Natural killer cell (primary cell): Measurements from ENCODE around the gene LOXL1. TPM values are rescaled to one million over a fixed set of nuclear protein-coding genes. Genes with fewer than 3 reads are reported as not detected.
A peak's percentile ranks its signal among the peaks of the same experiment; 100 is the strongest.

ENCODE experiments used
- ATAC-seq, 3 donors: fragments of 150-1000 bp in 2 of 3; fragments of 200-7000 bp in 1 of 3; cut with Tn5 transposase; 1 replicate in 1 of 3; 2 replicates in 2 of 3; pipeline ENCODE4 v1.10.0; 2021; ENCODE audit warnings: mild to moderate bottlenecking in 2 of 3, moderate library complexity in 2 of 3
- DNase-seq, 2 donors: peaks; one replicate each; pipeline versions ENCODE4 v3.0.0 to v3.0.0-alpha.2; 2013 to 2021; ENCODE audit warnings: mixed read lengths in 1 of 2
- H3K27ac ChIP-seq: one replicate; pipeline ENCODE4 v1.5.1; 2013; ENCODE audit warnings: mild to moderate bottlenecking, low read length
- H3K27me3 ChIP-seq: one replicate; pipeline ENCODE4 v1.6.1; 2013; ENCODE audit warnings: low read length; ENCODE audit not compliant: control insufficient read depth, insufficient read depth
- H3K36me3 ChIP-seq: one replicate; pipeline ENCODE4 v1.6.1; 2013; ENCODE audit warnings: low read length; ENCODE audit not compliant: control insufficient read depth, insufficient read depth
- H3K4me1 ChIP-seq: one replicate; pipeline ENCODE4 v1.6.1; 2013; ENCODE audit warnings: low read length; ENCODE audit not compliant: control insufficient read depth, insufficient read depth
- H3K4me3 ChIP-seq: one replicate; pipeline ENCODE4 v1.5.1; 2013; ENCODE audit warnings: low read length
- H3K9me3 ChIP-seq: one replicate; pipeline ENCODE4 v1.6.1; 2013; ENCODE audit warnings: low read length; ENCODE audit not compliant: control insufficient read depth, insufficient read depth
- H3K27ac Mint-ChIP-seq, 2 donors: one replicate each; pipeline ENCODE4 v1.8.0; 2022; ENCODE audit warnings: mild to moderate bottlenecking in 2 of 2, mixed read lengths in 2 of 2, moderate library complexity in 1 of 2
- H3K27me3 Mint-ChIP-seq, 2 donors: one replicate each; pipeline ENCODE4 v1.8.0; 2022; ENCODE audit warnings: low read depth in 2 of 2, mixed read lengths in 2 of 2
- H3K36me3 Mint-ChIP-seq: one replicate; pipeline ENCODE4 v1.8.0; 2022; ENCODE audit warnings: mixed read lengths
- H3K4me1 Mint-ChIP-seq, 2 donors: one replicate each; pipeline ENCODE4 v1.8.0; 2022; ENCODE audit warnings: mixed read lengths in 2 of 2
- H3K4me3 Mint-ChIP-seq: one replicate; pipeline ENCODE4 v1.8.0; 2022; ENCODE audit warnings: mild to moderate bottlenecking, moderate library complexity, mixed read lengths
- H3K9me3 Mint-ChIP-seq, 2 donors: one replicate each; pipeline ENCODE4 v1.8.0; 2022; ENCODE audit warnings: mixed read lengths in 2 of 2
- WGBS: methylation state at CpG from one replicate; pipeline ENCODE4 v1.1.7; 2013; ENCODE audit warnings: missing lambda C conversion rate; ENCODE audit not compliant: insufficient coverage; 5-methylcytosine and 5-hydroxymethylcytosine counted together
- intact Hi-C: fragments of 100-400 bp; cut with micrococcal nuclease; formaldehyde crosslinking; loops from one replicate; pipeline ENCODE4 v1.14.2; 2022
- total RNA-seq, 4 donors: library from RNA; stranded (reverse); fragments of 120-200 nt in 1 of 4; gene quantifications; one replicate each; pipeline versions ENCODE4 v1.2.3 to v1.2.4, GENCODE V29; 2013 to 2022
- TF ChIP-seq, protein P1 (sequence below): fragments of 200-600 bp; IDR thresholded peaks from one replicate; pipeline ENCODE4 v1.8.0; 2022; ENCODE audit warnings: antibody characterized with exemption

The LOXL1 gene
- total RNA-seq, 3 donors from 2014 or later (not counting 1 experiment from before 2014, with no cell fraction given) = 1.1 to 1.4 (median 1.3) TPM

DNA sequence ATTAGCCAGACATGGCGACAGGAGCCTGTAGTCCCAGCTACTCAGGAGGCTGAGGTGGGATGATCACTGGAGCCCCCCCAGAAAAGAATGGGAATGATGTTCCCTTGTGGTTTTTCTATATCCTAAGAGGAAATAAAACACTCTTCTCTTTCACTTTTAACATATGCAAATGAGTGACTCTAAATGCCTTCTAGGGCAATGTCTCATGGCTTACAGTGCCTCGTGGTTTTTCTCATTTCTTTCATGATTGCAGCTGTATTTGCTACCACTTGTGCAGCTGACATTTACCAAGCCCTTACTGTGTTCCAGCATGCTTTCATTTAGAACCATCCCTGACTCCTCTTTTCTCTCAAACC lies 39.5 kb downstream of the LOXL1 start:
- 0% methylated on average over 1 of the region's 2 CpGs for WGBS
- H3K4me3 Mint-ChIP-seq = no peak overlapping the region
- H3K9me3 Mint-ChIP-seq = no peaks in the 10 kb centered on the region
- no peak overlapping the region for H3K27ac Mint-ChIP-seq
- H3K9me3 ChIP-seq = no peaks in the 10 kb centered on the region
- no peak overlapping the region for H3K4me3 ChIP-seq
- H3K27ac ChIP-seq = no peak overlapping the region
- peaks cover 19 to 25% of the 10 kb centered on the region in 2 donors for H3K4me1 Mint-ChIP-seq
- ATAC-seq = no peak
- intact Hi-C loops = loop anchor here (10.0 kb wide), 1 partner anchor 91 kb away; the partner anchor contains the start of gene TBC1D21
- H3K27me3 Mint-ChIP-seq = peaks cover 3 to 7% of the 10 kb centered on the region in 2 donors
- TF ChIP-seq, protein P1, sequence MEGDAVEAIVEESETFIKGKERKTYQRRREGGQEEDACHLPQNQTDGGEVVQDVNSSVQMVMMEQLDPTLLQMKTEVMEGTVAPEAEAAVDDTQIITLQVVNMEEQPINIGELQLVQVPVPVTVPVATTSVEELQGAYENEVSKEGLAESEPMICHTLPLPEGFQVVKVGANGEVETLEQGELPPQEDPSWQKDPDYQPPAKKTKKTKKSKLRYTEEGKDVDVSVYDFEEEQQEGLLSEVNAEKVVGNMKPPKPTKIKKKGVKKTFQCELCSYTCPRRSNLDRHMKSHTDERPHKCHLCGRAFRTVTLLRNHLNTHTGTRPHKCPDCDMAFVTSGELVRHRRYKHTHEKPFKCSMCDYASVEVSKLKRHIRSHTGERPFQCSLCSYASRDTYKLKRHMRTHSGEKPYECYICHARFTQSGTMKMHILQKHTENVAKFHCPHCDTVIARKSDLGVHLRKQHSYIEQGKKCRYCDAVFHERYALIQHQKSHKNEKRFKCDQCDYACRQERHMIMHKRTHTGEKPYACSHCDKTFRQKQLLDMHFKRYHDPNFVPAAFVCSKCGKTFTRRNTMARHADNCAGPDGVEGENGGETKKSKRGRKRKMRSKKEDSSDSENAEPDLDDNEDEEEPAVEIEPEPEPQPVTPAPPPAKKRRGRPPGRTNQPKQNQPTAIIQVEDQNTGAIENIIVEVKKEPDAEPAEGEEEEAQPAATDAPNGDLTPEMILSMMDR = no peak
- H3K27me3 ChIP-seq = no peaks in the 10 kb centered on the region
- H3K36me3 ChIP-seq = no peaks in the 10 kb centered on the region
- peak in 1 of 2 donors; percentile 67 for DNase-seq
- peaks cover 17% of the 10 kb centered on the region for H3K4me1 ChIP-seq
- H3K36me3 Mint-ChIP-seq = no peaks in the 10 kb centered on the region

DNA sequence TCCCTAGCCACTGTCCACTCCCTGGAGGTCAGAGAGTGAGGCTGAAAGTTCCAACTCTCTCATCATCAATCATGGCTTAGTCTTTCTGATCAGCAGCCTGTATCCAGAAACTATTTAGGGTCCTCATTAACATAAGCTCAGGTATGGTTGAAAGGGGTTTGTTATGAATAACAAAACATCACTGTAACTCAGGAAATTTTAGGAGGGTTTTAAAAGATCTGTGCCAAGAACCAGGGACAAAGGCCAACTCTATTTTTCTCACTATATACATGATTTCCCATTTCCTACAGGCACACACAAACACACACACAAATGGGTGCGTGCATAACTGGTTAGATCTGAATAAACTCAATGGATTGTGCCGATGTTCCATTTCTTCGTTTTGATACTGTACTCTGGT lies 42.2 kb downstream of the LOXL1 start:
- intact Hi-C loops = loop anchor here (10.0 kb wide), 1 partner anchor 94 kb away; the partner anchor contains the start of gene TBC1D21
- no peak overlapping the region for H3K27ac Mint-ChIP-seq
- H3K36me3 ChIP-seq = no peaks in the 10 kb centered on the region

DNA sequence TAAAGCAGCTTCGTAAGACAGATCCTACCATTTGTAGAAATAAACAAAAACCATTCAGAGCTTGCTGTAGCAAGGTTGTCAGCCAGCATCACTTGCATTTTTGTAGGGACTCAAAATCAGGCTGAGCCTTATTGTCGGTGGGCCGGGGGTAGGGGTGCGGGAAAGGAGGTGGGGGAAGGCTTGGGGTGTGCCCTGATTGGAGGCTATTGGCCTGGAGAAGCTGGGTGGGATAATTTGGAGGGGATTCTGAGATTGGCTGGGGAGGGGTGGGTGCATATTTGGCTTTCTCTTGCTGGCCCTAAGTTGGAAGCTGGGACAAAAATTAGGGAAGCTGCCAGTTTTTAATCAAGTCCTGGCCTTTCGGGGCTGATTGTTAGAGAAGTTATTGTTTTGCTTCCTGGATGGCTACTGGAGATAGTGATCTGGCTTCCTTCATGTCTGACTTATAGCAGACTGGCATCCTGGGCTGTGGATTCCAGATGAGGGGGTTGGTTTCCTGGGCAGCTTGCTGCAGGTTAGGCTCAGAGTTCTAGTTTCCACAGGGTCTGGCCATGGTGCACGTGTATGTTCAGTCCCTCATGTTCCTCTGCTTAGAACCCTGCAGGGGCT lies 43.0 kb downstream of the LOXL1 start:
- intact Hi-C loops = loop anchor here (10.0 kb wide), 1 partner anchor 94 kb away; the partner anchor contains the start of gene TBC1D21
- Mint-ChIP-seq H3K27me3 (peaks cover under 1 to 7% of the 10 kb centered on the region in 2 donors), H3K4me3 (no peak overlapping the region), H3K36me3 (no peaks in the 10 kb centered on the region), H3K9me3 (no peaks in the 10 kb centered on the region), H3K4me1 (peaks cover 19 to 32% of the 10 kb centered on the region in 2 donors), H3K27ac (no peak overlapping the region)
- Histone ChIP-seq H3K27ac (no peak overlapping the region), H3K4me1 (peaks cover 24% of the 10 kb centered on the region), H3K4me3 (no peak overlapping the region), H3K27me3 (no peaks in the 10 kb centered on the region), H3K36me3 (no peaks in the 10 kb centered on the region), H3K9me3 (no peaks in the 10 kb centered on the region)
- DNase-seq (no peak), ATAC-seq (no peak)
- TF ChIP-seq, protein P1 = no peak
- WGBS = 89% methylated on average over 5 of the region's 6 CpGs

More for the DNA sequence above, 42.2 kb downstream of the LOXL1 start:
- no peak overlapping the region for H3K4me3 Mint-ChIP-seq
- TF ChIP-seq, protein P1 = no peak
- H3K9me3 Mint-ChIP-seq = no peaks in the 10 kb centered on the region
- 100% methylated on average over 3 of the region's 3 CpGs for WGBS
- H3K27me3 Mint-ChIP-seq = peaks cover 1 to 7% of the 10 kb centered on the region in 2 donors
- H3K4me3 ChIP-seq = no peak overlapping the region
- peaks cover 19 to 32% of the 10 kb centered on the region in 2 donors for H3K4me1 Mint-ChIP-seq
- H3K9me3 ChIP-seq = no peaks in the 10 kb centered on the region
- DNase-seq (no peak), ATAC-seq (no peak)
- no peak overlapping the region for H3K27ac ChIP-seq
- no peaks in the 10 kb centered on the region for H3K27me3 ChIP-seq
- H3K36me3 Mint-ChIP-seq = no peaks in the 10 kb centered on the region
- H3K4me1 ChIP-seq = peaks cover 24% of the 10 kb centered on the region
